T1000 (cell line): ENCODE results near the gene AP2S1.
"Not testable (repeated sequence)": the region's sequence is repeated elsewhere in the genome, so short reads cannot be mapped to it uniquely, and the experiment has no call there.

ENCODE experiments used
- DNase-seq: peaks from one replicate; lab custom pipeline; 2025; ENCODE audit warnings: mixed read lengths; lab: John Stamatoyannopoulos, UW

Gene AP2S1

DNA sequence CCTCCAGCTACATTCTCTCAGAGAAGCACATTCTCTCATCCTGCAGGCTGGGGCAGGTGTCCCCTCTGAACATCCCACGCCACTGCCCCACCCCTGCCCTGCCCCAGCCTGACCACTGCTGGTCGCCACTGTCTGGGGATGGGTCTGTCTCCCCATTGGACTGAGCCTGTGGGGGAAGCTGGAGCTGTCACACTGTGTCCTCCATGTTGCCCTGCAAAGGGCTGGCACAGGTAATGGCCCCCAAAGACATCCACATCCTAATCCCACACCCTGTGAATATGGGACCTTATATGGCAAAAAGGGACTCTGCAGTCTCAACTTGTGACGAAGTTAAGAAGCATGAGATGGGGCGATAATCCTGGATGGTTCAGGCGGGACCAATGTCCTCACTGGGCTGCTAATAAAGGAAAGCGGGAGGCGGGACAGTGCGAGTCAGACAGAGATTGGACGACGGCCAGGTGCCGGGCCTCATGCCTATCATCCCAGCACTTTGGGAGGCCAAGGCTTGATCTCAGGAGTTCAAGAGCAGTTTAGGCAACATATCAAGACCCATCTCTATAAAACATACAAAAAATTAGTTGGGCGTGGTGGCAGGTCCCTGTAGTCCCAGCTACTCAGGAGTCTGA, 9.1 kb downstream of the AP2S1 start:
- no peak for DNase-seq

DNA sequence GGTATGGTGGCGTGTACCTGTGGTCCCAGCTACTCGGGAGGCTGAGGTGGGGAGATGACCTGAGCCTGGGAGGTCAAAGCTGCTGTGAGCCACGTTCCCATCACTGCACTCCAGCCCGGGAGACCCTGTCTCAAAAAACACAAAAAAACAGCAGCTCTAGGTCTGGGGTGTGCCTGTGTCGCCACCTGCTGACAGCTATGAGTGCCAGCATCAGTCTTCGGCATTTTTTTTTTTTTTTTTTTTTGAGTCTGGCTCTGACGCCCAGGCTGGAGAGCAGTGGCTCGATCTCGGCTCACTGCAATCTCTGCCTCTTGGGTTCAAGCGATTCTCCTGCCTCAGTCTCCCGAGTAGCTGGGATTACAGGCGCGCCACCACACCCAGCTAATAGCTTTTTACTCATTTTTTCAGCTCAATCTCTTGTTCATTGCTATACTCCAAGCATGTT, 10.1 kb downstream of the AP2S1 start:
- DNase-seq, result no peak

DNA sequence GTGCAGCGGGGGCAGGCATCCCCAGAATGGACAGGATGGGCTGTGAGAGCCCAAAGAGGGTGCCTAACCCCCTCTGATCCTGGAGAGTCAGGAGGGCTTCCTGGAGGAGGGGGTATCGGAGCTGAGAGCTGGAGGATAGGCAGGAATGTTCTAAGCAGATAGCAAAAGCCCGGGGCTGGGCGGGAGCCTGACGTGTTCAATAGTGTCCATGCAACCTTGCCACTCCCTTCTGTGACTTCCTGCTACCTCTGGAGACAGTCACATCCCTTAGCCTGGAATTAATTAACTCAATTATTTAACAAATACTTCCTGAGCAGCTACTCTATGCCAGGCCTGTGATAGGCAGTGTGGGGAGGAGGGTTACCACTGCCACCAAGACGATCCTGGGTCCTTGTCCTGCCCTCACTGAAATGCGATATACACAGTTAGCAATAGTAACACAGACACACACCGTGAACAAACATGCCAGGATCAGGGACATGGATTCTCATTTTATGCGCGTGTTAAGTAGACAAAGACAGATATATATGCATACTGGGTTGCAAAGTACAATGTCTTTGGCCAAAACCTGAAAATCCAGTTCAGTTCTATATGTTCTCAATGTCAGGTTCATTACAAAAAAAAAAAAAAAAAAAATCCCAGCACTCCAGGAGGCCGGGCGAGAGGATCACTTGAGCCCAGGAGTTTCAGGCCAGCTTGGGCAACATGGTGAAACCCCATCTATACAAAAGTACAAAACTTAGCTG, 10.7 kb downstream of the AP2S1 start:
- no peak for DNase-seq

DNA sequence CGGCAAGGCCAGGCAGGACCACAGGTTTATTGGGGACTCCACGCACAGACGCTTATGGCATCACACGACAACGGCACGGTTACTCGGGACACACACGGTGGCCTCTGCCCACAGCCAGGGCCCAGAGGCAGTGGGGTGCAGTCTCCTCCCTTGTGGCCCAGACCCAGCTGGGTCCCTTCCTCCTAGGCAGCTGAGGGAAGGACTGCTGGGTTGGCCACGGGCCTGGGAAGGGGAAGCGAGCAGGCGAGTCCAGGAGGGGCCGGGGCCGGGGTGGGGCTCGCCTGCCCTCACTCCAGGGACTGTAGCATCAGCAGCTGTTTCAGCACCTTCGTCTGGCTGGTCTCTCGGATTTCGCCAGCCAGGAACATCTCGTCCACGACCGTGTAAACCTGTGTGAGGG, 12.5 kb downstream of the AP2S1 start:
- no peak for DNase-seq

DNA sequence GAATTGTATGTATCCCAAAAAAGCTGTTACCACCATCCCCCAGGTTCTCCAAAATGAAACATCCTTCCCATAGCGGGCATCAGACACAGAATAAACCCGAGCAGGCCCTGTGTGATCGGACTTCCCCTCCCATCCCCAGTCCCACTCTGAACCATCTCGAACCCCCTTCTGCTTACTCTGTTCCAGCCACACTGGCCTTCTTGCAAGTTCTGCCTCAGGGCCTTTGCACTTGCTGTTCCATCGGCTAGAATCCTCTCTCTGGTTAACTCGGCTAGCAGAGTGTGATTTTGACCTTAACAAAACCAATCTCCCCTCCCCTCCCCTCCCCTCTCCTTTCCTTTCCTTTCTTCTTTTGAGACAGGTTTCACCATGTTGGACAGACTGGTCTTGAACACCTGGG, 15.7 kb downstream of the AP2S1 start:
- no peak for DNase-seq

DNA sequence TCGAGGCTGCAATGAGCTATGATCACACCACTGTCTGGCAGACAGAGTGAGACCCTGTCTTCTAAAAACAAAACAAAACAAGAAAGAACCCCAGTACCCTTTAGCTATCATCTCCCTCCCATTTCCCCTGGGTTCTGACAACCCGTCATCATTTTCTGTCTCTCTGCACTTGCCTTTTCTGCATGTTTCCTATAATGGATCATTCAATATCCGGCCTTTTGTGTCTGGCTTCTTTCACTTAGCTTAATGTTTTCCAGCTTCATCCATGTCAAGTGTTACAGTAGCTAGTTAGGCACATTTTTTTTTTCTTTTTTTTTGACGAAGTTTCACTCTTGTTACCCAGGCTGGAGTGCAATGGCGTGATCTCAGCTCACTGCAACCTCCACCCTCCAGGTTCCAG, 16.5 kb downstream of the AP2S1 start:
- no peak for DNase-seq

DNA sequence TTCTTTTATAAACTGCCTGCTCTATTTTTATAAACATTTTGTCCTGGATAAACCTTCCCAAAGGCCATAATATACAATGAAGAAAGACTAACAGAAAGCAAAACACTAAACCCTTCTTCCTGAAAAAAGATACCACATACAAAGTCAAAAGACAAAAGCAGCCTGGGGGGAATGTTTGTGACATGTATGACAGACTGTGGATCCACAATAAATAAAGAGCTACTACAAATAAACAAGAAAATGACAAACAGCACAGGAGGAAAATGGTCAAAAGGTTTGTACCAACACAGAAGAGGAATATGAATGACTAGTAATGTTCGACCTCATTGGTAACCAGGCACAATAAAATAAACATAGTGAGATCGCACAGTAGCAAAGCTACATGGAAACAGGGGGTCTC, 19.8 kb downstream of the AP2S1 start:
- DNase-seq, result no peak

DNA sequence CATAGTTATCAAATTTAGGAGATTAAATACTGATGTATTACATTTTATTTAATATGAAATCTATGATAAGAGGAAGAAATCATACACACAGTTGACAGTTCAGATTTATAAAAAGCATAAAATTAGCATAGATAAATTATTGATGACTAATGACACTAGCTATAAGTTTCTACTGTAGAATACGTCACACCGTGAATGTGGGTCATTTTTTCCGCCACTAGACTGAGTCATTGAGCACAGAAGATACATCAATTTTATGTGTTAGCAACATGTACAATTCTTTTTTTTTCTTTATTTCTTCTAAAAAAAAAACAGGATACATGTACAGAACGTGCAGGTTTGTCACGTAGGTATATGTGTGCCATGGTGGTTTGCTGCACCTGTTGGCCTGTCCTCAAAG, 22.2 kb downstream of the AP2S1 start:
- DNase-seq, result peak; percentile 36

DNA sequence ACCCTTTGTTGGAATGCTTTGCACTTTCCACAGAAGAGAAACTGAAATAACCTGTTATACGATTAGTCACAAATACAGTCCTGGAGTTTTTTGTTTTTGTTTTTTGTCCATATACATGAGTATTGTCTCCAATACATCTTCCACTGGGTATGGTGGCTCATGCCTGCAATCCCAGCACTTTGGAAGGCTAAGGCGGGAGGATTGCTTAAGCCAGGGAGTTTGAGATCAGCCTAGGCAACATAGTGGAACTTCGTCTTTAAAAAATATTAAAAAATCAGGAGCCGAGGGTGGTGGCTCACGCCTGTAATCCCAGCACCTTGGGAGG, 25.0 kb downstream of the AP2S1 start:
- no peak for DNase-seq

DNA sequence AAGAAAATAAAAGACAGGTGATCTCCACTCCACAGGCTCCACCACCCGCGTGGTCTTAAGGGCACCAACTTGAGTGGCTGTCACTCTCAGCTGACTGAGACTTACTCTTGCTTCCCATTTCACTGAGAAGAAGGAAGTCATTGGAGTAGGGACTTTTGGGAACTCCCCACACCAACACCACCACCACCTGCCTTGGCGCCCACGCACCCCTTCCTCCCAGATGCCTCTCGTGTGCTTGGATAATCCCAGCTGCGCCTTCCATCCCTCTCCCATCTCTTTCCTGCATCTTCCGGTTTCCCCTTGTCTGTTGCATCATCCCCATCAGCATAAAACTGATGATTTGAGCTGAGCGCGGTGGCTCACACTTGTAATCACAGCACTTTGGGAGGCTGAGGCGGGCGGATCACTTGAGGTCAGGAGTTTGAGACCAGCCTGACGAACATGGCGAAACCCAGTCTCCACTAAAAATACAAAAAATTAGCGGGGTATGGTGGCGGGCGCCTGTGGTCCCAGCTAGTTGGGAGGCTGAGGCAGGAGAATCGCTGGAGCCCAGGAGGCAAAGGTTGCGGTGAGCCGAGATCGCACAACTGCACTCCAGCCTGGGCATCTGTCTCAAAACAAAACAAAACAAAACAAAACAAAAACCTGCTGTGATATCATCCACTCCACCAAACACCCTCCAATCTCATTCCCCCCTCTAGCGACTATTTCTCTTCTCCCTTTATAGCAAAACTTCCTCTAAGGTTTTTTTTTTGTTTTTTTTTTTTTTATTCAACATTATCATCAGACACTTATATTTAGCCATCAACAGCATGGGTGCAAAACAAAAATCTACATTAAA, 25.5 kb downstream of the AP2S1 start:
- DNase-seq, result no peak

DNA sequence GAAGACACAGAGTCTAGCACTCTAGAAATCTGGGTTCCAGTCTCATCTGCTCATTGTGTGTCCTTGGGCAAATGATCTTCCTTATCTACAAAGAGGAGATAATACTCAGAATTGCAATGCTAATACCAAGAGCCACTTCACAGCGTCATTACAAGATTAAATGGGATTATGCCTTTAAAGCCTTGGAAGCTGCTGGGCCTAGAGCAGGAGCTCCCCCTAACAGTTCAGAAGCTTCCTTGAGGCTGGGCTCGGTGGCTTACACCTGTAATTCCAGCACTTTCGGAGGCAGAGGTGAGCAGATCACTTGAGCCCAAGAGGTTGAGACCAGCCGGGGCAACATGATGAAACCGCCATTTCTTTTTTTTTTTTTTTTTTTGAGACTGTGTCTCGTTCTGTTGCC, 27.6 kb downstream of the AP2S1 start:
- no peak for DNase-seq

DNA sequence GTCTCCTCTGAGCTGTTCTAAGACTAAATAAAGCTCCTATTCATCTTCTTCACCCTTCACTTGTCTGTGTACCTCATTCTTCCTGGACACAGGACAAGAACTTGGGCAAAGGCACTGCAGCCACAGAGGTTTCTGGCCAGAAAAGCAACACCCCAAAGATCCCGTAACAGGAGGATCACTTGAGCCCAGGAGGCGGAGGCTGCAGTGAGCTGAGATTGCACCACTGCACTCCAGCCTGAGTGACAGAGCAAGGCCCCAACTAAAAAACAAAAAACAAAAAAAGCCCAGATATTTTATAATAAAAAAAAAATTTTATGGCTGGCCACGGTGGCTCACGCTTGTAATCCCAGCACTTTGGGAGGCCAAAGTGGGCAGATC, 28.2 kb downstream of the AP2S1 start:
- not testable (repeated sequence) for DNase-seq

DNA sequence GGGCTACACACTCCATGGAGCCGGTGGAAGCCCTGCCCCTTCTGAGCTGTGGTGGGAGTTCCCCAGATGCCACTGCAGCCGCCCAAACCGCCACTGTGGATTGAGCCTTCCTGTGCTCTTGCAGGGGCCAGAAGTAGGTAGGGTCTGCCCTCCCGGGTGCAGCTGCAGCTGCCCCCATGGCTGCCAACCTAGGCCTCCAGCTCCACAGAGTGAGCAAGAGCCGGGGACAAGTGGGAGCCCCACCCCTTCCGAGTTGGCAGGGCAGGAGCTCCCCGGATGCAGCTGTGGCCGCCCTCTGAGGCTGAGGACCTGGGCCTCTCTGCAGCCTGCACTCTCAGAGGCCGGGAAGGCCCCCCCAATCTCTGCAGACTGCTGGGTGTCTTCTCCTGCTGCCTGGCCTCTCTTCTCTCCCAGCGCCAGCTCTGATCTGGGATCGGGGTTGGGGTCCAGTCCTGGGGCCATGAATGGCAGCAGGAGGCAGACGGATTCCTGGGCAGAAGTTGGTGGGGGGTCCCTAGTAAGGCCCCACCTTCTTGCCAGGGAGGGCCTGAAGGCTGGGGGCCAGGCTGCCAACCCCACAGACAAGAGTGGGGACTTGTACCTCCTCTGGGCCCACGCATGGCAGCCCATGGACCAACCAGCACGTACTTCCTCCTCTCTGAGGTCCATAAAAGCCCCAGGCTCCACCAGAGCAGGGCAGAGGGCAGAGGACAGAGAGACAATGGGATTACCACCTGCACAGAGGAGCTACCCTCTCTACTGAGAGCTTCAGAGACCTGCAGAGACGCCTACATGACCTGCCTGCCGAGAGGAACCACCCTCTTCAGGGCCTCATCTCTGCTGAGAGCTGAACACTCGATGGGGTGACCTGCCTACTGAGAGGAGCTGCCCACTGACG, 28.9 kb downstream of the AP2S1 start:
- DNase-seq, result no peak

DNA sequence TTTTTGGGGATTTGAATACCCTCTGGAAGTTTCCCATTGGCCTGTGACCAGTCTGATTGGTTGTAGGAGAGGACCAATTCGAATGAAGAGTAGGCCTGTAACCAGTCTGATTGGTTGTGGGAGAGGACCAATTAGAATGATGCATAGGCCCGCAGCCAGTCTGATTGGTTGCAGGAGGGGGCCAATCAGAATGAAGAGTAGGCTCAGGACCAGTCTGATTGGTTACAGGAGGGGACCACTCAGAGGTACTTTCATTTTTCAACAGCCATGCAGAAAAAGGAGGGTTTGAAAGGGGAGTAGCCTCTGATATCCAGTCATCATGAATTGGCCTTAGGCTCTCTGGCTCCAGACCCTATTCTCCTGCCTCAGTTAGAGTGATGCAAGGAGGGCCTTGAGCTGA, 31.8 kb downstream of the AP2S1 start:
- DNase-seq, result no peak

DNA sequence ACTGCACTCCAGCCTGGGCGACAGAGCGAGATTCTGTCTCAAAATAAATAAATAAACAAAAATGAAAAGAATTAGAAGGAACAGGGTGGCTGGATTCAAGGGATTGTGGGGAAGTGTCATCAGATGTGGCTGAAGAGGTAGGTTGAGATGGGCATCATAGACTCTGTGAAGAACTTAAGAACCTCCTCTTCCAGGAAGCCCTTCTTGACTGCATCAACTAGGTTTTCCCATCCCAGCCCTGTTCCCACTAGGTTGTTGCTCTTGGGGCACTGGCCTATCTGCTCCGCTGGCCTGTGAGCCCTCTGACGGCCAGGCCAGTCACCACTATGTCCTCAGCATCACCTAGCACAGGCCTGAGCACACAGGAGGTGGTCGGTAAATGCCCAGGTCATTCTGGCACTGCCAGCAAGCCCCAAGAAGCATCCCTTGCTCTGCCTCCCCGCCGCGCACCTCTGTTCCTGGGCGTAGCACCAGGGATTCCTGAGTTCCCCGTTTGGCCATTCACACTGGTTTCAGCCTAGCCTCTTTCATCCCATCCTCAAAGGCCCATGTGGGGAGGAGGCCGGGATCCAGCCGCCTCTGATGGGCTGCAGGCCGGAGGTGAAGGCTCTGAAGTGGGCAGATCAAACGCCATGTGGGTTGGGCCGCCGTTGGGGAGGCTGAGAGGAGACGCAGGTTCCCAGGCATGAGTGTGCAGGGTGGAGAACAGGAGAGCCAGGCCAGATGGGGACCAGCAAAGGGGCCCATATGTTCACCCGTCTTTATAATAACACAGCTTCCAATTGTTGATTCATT, 34.6 kb downstream of the AP2S1 start:
- no peak for DNase-seq

DNA sequence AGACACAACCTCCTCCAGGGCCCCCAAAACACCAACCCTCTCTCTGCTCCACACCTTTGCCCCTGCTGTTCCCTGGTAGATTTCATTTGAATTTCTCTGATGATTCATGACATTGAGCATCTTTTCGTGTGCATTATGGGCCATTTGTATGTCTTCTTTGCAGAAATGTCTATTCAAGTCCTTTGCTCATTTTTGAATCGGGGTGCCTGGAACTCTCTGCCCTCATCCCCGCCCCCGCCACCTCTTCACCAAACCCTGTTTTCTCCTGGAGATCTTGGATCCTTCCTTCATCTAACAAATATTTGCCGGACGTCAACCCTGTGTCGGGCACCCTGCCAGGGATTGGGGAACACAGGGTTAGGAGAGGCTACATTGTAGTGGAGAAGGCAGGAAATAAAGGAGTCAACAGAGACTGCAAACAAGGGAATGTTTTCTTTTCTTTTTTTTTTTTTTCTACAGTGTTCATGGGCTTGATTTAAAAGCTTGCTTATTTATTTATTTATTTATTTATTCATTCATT, 36.7 kb downstream of the AP2S1 start:
- DNase-seq, result no peak

DNA sequence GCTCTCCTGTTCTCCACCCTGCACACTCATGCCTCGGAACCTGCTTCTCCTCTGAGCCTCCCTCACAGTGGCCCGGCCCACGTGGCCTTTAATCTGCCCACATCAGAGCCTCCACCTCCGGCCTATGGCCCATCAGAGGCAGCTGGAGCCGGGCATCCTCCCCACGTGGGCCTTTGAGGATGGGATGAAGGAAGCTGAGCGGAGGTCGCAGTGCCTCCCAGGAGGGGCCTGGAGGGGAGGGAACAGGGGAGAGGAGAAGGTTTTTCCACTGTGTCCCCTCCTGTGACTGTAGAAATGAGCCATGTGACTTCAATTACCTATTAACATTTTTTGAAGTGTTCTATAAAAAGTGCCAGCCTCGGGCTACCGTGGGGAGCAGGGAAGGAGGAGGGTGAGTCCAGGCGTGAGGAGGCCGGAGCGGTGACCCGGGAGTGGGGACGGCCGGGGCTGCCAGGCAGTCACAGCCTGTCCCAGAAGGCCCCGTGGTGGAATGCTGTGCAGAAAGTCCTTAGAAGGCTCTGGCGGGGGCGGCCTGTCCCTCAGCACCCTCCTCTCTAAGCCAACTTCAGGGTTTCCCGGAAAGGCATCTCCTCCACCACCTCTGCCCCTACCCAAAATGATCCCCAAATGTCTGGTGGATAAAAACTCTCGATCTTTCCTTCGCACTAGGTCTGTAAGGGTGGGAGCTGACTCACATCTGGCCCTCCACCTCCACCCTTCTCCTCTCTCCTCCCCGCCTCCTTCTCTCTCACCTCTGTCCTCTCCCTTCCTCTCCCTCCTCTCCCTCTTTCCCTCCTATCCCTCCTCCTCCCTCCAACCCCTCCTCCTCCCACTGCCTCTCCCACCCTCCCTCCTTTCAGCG, 37.4 kb downstream of the AP2S1 start:
- no peak for DNase-seq

DNA sequence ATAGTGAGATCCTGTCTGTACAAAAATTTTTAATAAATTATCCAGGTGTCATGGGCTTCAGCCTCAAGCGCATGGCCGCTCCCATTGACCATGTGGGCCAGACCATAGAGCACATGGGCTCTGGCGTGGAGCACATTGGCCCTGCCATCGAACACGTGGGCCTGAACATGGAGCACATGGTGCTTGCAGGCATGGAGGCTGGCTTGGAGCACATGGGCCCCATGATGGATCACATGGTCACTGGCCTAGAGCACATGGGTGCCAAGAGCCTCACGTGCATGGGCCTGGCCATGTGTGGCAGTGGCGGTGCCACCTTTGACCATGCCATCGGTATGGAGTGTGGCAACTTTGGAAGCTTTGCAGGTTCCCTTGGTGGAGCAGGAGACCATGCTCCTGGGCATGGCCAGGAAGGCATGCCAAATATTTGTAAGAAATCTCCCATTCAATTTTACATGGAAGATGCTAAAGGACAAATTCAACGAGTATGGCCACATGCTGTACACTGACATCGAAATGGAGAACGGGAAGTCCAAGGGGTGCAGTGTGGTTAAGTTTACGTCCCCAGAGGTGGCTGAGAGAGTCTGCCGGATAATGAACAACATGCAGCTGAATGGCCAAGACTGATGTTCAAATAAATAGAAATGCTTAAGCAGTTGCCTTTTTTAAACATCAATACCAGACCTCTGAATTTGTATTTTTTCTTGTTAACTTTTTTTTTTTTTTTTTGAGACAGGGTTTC, 40.9 kb downstream of the AP2S1 start:
- no peak for DNase-seq

DNA sequence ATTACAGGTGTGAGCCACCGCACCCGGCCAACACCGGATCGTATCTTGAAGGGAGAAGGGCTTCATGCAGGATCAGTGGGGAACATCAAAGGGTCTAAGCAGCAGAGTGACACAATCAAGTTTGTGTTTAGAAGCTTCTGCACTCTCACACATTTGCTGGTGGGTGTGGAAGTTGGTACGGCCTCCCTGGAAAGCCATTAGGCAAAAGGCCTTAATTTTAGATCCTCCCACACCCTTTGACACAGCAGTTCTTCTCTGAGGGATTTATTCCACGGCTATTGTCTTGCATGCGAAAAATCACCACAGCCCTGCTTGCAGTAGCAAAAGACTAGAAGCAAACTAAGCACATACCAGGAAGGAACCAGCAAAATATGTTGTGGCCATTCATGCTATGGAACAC, 44.0 kb downstream of the AP2S1 start:
- no peak for DNase-seq
